ENCODE data around the gene PKD1L1.

DNA sequence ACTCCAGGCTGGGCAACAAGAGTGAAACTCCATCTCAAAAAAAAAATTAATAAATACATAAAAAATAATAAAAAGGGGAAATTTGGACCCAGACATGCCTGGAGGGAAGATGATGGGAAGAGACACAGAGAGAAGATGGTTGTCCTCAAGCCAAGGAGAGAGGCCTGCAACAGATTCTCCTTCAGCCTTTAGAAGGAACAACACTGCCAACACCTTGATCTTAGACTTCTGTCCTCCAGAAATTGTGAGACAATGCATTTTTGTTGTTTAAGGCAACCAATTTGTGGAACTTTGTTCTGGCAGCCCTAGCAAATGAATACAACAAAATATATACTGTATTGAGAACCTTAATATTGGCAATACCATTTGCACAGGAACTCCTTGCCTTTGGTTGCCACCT lies 186.1 kb downstream of the PKD1L1 start:
- TF ChIP-seq POLR2A (IDR thresholded peaks at IDR 0.05), result no peak
- TF ChIP-seq, protein P1, sequence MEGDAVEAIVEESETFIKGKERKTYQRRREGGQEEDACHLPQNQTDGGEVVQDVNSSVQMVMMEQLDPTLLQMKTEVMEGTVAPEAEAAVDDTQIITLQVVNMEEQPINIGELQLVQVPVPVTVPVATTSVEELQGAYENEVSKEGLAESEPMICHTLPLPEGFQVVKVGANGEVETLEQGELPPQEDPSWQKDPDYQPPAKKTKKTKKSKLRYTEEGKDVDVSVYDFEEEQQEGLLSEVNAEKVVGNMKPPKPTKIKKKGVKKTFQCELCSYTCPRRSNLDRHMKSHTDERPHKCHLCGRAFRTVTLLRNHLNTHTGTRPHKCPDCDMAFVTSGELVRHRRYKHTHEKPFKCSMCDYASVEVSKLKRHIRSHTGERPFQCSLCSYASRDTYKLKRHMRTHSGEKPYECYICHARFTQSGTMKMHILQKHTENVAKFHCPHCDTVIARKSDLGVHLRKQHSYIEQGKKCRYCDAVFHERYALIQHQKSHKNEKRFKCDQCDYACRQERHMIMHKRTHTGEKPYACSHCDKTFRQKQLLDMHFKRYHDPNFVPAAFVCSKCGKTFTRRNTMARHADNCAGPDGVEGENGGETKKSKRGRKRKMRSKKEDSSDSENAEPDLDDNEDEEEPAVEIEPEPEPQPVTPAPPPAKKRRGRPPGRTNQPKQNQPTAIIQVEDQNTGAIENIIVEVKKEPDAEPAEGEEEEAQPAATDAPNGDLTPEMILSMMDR (IDR thresholded peaks at IDR 0.05), result no peak
- no peak for TF ChIP-seq POLR2AphosphoS5 (IDR thresholded peaks at IDR 0.05)
